MCF 10A (cell line): ENCODE data around the gene KCNK10. TPM values are rescaled to one million over a fixed set of nuclear protein-coding genes. Genes with fewer than 3 reads are reported as not detected.

Source experiments
- BruUV-seq: library from RNA; stranded (reverse); fragments of 400-500 nt; replicated peaks from 2 replicates; lab custom pipeline; 2021; lab: Mats Ljungman, UMichigan
- CTCF ChIA-PET: fragments of 300-600 bp; sonication (Branson Sonifier 250); formaldehyde crosslinking; extraction: SDS; loops from one replicate; lab custom pipeline; 2021; ENCODE audit warnings: antibody characterized with exemption, inconsistent platforms; lab: Yijun Ruan, JAX
- POLR2A ChIA-PET: fragments of 300-600, 350-650 bp; sonication (Branson Sonifier 250); formaldehyde crosslinking; extraction: SDS; loops from one replicate; lab custom pipeline; 2020; ENCODE audit warnings: antibody characterized with exemption, inconsistent platforms; lab: Yijun Ruan, JAX
- DNase-seq: peaks from one replicate; pipeline ENCODE4 v3.0.0-alpha.2; 2018; ENCODE audit not compliant: unreplicated experiment
- H3K27ac Mint-ChIP-seq: one replicate; pipeline ENCODE4 v1.8.0; 2022; ENCODE audit warnings: mild to moderate bottlenecking, low read depth, mixed read lengths; ENCODE audit not compliant: unreplicated experiment
- H3K27me3 Mint-ChIP-seq: one replicate; pipeline ENCODE4 v1.8.0; 2022; ENCODE audit warnings: mixed read lengths; ENCODE audit not compliant: insufficient read depth, unreplicated experiment
- H3K36me3 Mint-ChIP-seq: one replicate; pipeline ENCODE4 v1.8.0; 2022; ENCODE audit warnings: mild to moderate bottlenecking, moderate library complexity, mixed read lengths; ENCODE audit not compliant: insufficient read depth, unreplicated experiment
- H3K4me1 Mint-ChIP-seq: one replicate; pipeline ENCODE4 v1.8.0; 2022; ENCODE audit warnings: mixed read lengths; ENCODE audit not compliant: insufficient read depth, unreplicated experiment
- H3K4me3 Mint-ChIP-seq: one replicate; pipeline ENCODE4 v1.8.0; 2022; ENCODE audit warnings: mild to moderate bottlenecking, moderate library complexity, mixed read lengths; ENCODE audit not compliant: unreplicated experiment
- H3K9me3 Mint-ChIP-seq: one replicate; pipeline ENCODE4 v1.8.0; 2022; ENCODE audit warnings: mixed read lengths; ENCODE audit not compliant: unreplicated experiment
- CTCF ChIP-seq: fragments of 200-600 bp; IDR thresholded peaks from one replicate; pipeline ENCODE4 v1.8.0; 2022; ENCODE audit warnings: antibody characterized with exemption, mild to moderate bottlenecking; ENCODE audit not compliant: unreplicated experiment
- intact Hi-C: fragments of 100-400 bp; cut with micrococcal nuclease; formaldehyde crosslinking; loops from 2 replicates; pipeline ENCODE4 v1.14.1; 2022
- total RNA-seq: library from RNA; stranded (reverse); gene quantifications from 2 replicates; pipeline ENCODE4 v1.2.3, GENCODE V29; 2022

KCNK10 gene
- total RNA-seq, 1 experiment from 2014 or later = not detected

- no TSS peak for BruUV-seq
- intact Hi-C loops = no loop called here
- no peak overlapping the region for H3K4me3 Mint-ChIP-seq
- no peaks in the 10 kb centered on the region for H3K9me3 Mint-ChIP-seq
- TF ChIP-seq CTCF = no peak
- no peak for DNase-seq
- CTCF ChIA-PET = interaction anchor here (0.6 kb wide), 2 partner anchors 143 to 213 kb away, joined by 3 read pairs; no protein-coding TSS in a partner anchor
- no peaks in the 10 kb centered on the region for H3K27me3 Mint-ChIP-seq
- no peaks in the 10 kb centered on the region for H3K36me3 Mint-ChIP-seq
- no peak overlapping the region for H3K27ac Mint-ChIP-seq
- POLR2A ChIA-PET = no interaction called here
- H3K4me1 Mint-ChIP-seq = no peaks in the 10 kb centered on the region
Observed at GRCh38 chr14:88348546-88348945, 25.5 kb upstream of the KCNK10 start.

GRCh38 chr14:88346048-88346639 is 23.1 kb upstream of the KCNK10 start:
- Mint-ChIP-seq H3K4me3 (no peak overlapping the region), H3K36me3 (no peaks in the 10 kb centered on the region), H3K27ac (no peak overlapping the region), H3K27me3 (peaks cover 10% of the 10 kb centered on the region), H3K9me3 (no peaks in the 10 kb centered on the region), H3K4me1 (no peaks in the 10 kb centered on the region)
- CTCF ChIA-PET = interaction anchor here (0.6 to 0.7 kb wide), 2 partner anchors 77 to 157 kb away, joined by 3 read pairs; no protein-coding TSS in a partner anchor
- DNase-seq = no peak
- intact Hi-C loops = no loop called here
- no peak for TF ChIP-seq CTCF
- POLR2A ChIA-PET = no interaction called here
- BruUV-seq = no TSS peak

GRCh38 chr14:88342980-88343379 is 19.9 kb upstream of the KCNK10 start:
- ChIA-PET POLR2A (no interaction called here), CTCF (no interaction called here)
- Mint-ChIP-seq H3K36me3 (no peaks in the 10 kb centered on the region), H3K9me3 (no peaks in the 10 kb centered on the region), H3K27ac (no peak overlapping the region), H3K27me3 (peaks cover 11% of the 10 kb centered on the region), H3K4me1 (no peaks in the 10 kb centered on the region), H3K4me3 (no peak overlapping the region)
- intact Hi-C loops = no loop called here
- no peak for TF ChIP-seq CTCF
- DNase-seq = no peak
- BruUV-seq = no TSS peak

- no peak for DNase-seq
- TF ChIP-seq CTCF = no peak
- CTCF ChIA-PET = interaction anchor here (0.6 kb wide), 2 partner anchors 14 to 418 kb away, joined by 3 to 5 read pairs; no protein-coding TSS in a partner anchor
- H3K36me3 Mint-ChIP-seq = no peaks in the 10 kb centered on the region
- intact Hi-C loops = no loop called here
- no peaks in the 10 kb centered on the region for H3K4me1 Mint-ChIP-seq
- no TSS peak for BruUV-seq
- POLR2A ChIA-PET = no interaction called here
- H3K27ac Mint-ChIP-seq = no peak overlapping the region
- no peak overlapping the region for H3K4me3 Mint-ChIP-seq
- H3K27me3 Mint-ChIP-seq = peaks cover 30% of the 10 kb centered on the region
- no peaks in the 10 kb centered on the region for H3K9me3 Mint-ChIP-seq
Observed at GRCh38 chr14:88340357-88340756, 17.3 kb upstream of the KCNK10 start.
